Lung (tissue), 12 donors: Measurements from ENCODE around the gene LSMEM2. TPM values are rescaled to one million over a fixed set of nuclear protein-coding genes. Genes with fewer than 3 reads are reported as not detected.

Source experiments
- ATAC-seq: fragments of 200-7000 bp; cut with Tn5 transposase; one replicate; pipeline ENCODE4 v1.9.1; 2020; ENCODE audit warnings: moderate number of reproducible peaks; ENCODE audit not compliant: insufficient read depth, low FRiP score
- DNase-seq, 3 donors: peaks; one replicate each; pipeline ENCODE4 v3.0.0-alpha.2; 2013 to 2017
- H3K27ac ChIP-seq, 2 donors: one replicate each; pipeline ENCODE4 v1.5.1; 2013; ENCODE audit warnings: mild to moderate bottlenecking in 2 of 2, moderate library complexity in 2 of 2, control low read depth in 1 of 2, inconsistent platforms in 1 of 2, low read depth in 1 of 2, low read length in 1 of 2
- H3K27me3 ChIP-seq, 3 donors: one replicate each; pipeline ENCODE4 v1.5.1; 2013; ENCODE audit warnings: low read length in 2 of 3; ENCODE audit not compliant: control insufficient read depth in 3 of 3, insufficient read depth in 3 of 3
- H3K36me3 ChIP-seq, 4 donors: one replicate each; pipeline ENCODE4 v1.5.1; 2013; ENCODE audit warnings: low read length in 4 of 4, mild to moderate bottlenecking in 1 of 4, moderate library complexity in 1 of 4; ENCODE audit not compliant: control insufficient read depth in 4 of 4, insufficient read depth in 4 of 4
- H3K4me1 ChIP-seq, 5 donors: one replicate each; pipeline ENCODE4 v1.5.1; 2013; ENCODE audit warnings: low read length in 5 of 5, mild to moderate bottlenecking in 2 of 5, moderate library complexity in 1 of 5; ENCODE audit not compliant: control insufficient read depth in 5 of 5, insufficient read depth in 5 of 5
- H3K4me3 ChIP-seq: one replicate; pipeline ENCODE4 v1.5.1; 2013; ENCODE audit warnings: mild to moderate bottlenecking, control low read depth, moderate library complexity
- H3K9ac ChIP-seq, 2 donors: one replicate each; pipeline ENCODE4 v1.5.1; 2013; ENCODE audit warnings: low read length in 2 of 2, control low read depth in 1 of 2; ENCODE audit not compliant: insufficient read depth in 1 of 2
- H3K9me3 ChIP-seq, 4 donors: one replicate each; pipeline ENCODE4 v1.5.1; 2013; ENCODE audit warnings: low read length in 3 of 4, mild to moderate bottlenecking in 1 of 4, moderate library complexity in 1 of 4; ENCODE audit not compliant: control insufficient read depth in 4 of 4, insufficient read depth in 3 of 4
- WGBS, 2 donors: extraction: QIAGEN DNeasy Blood & Tissue Kit; methylation state at CpG; one replicate each; pipeline ENCODE4 v1.1.7; 2013; 5-methylcytosine and 5-hydroxymethylcytosine counted together
- polyA plus RNA-seq, 2 donors: library from polyadenylated mRNA; stranded (reverse); fragments of 200-250 nt; gene quantifications; one replicate each; pipeline ENCODE4 v1.2.1, GENCODE V29; 2013
- total RNA-seq, 2 donors: library from RNA; depleted of rRNA in 1 of 2; stranded (reverse); fragments of >200 nt in 1 of 2; gene quantifications; one replicate each; pipeline ENCODE4 v1.2.1, GENCODE V29; 2014 to 2021
- TF ChIP-seq, protein P1 (sequence below): IDR thresholded peaks from 2 replicates; pipeline ENCODE4 v1.5.1; 2012; ENCODE audit warnings: mild to moderate bottlenecking; ENCODE audit errors: control extremely low read depth, extremely low read depth
- donor health status: control.
- donor health status: control.
- donor health status: Bipolar disorder and iron deficiency.
- donor health status: healthy.
- donor health status: DM: yes; HTN: yes; CAD: no.

Gene LSMEM2
- total and polyA plus RNA-seq, 4 donors: 0.10 to 0.49 (median 0.12) TPM; not detected in 1

DNA sequence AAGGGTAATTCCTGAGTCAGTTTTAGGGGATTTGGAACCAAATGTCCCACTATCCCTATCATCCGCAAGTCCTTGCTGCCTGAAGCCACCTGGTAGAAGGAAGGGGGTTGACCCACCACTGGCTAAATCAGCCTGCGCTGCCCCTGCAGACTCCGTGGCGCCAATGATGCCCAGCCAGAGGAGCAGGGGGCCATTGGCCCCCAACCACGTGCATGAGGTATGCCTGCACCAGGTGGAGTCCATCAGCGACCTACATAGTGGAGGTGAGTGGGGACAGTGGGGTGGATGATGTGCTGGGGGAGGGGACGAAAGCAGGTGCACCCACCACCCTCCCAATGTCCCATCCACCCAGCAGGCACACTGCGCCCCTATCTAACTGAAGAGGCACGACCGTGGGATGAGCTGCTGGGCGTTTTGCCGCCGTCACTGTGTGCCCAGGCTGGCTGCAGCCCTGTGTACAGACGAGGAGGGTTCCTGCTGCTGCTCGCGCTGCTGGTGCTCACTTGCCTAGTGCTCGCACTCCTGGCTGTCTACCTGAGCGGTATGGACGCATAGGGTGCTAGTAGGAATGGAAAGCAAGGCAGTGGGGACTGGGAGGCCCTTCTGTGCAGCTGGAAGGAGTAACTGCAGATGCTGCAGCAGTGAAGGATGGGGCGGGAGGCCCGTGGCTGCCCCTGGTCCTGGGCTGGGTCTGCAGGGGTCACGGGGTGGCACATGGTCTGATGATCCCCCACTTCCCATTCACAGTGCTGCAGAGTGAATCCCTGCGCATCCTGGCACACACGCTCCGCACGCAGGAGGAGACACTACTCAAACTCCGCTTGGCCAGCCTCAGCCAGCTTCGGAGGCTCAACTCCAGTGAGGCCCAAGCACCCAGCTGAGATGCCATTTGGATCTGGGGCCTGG is 7.7 kb downstream of the LSMEM2 start:
- H3K4me3 ChIP-seq: no peak overlapping the region
- ATAC-seq (no peak), DNase-seq (no peak)
- H3K27me3 ChIP-seq: no peaks in the 10 kb centered on the region
- H3K27ac ChIP-seq: no peak overlapping the region
- H3K9ac ChIP-seq: no peak overlapping the region
- H3K4me1 ChIP-seq: peaks cover 0 to 8% (median 3%) of the 10 kb centered on the region in 5 donors
- H3K36me3 ChIP-seq: peaks cover 3 to 43% (median 12%) of the 10 kb centered on the region in 4 donors
- 90 to 92% methylated on average over 27 to 28 of the region's 28 CpGs for WGBS, 2 donors
- H3K9me3 ChIP-seq: no peaks in the 10 kb centered on the region
- TF ChIP-seq, protein P1, sequence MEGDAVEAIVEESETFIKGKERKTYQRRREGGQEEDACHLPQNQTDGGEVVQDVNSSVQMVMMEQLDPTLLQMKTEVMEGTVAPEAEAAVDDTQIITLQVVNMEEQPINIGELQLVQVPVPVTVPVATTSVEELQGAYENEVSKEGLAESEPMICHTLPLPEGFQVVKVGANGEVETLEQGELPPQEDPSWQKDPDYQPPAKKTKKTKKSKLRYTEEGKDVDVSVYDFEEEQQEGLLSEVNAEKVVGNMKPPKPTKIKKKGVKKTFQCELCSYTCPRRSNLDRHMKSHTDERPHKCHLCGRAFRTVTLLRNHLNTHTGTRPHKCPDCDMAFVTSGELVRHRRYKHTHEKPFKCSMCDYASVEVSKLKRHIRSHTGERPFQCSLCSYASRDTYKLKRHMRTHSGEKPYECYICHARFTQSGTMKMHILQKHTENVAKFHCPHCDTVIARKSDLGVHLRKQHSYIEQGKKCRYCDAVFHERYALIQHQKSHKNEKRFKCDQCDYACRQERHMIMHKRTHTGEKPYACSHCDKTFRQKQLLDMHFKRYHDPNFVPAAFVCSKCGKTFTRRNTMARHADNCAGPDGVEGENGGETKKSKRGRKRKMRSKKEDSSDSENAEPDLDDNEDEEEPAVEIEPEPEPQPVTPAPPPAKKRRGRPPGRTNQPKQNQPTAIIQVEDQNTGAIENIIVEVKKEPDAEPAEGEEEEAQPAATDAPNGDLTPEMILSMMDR: no peak

DNA sequence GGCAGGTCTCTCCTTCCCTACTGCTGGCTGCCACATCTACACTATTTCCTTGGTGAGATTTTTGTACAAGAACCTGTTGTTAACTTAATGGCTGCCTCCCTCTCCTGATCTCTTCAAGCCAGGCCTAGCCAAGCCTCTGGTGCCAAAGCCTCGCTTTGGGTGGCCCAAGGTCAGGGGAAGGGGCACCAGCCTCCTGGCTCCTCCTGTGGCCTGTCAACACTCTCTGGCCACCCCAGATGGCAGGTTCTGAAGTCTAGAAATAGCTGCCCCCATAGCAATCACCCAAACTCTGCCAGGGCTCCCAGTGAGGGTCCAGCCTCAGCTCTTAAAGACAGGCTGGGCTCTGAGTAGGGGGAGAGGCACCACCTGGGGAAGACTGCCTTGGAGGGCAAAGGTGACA is 8.4 kb downstream of the LSMEM2 start:
- Histone ChIP-seq H3K4me3 (no peak overlapping the region), H3K27me3 (no peaks in the 10 kb centered on the region), H3K36me3 (peaks cover 3 to 43% (median 12%) of the 10 kb centered on the region in 4 donors), H3K27ac (no peak overlapping the region), H3K9ac (no peak overlapping the region), H3K4me1 (peaks cover 0 to 9% (median 3%) of the 10 kb centered on the region in 5 donors), H3K9me3 (no peaks in the 10 kb centered on the region)
- WGBS, 2 donors: 56 to 100% methylated on average over 1 of the region's 1 CpG
- no peak for DNase-seq
- TF ChIP-seq, protein P1: no peak
- no peak for ATAC-seq

DNA sequence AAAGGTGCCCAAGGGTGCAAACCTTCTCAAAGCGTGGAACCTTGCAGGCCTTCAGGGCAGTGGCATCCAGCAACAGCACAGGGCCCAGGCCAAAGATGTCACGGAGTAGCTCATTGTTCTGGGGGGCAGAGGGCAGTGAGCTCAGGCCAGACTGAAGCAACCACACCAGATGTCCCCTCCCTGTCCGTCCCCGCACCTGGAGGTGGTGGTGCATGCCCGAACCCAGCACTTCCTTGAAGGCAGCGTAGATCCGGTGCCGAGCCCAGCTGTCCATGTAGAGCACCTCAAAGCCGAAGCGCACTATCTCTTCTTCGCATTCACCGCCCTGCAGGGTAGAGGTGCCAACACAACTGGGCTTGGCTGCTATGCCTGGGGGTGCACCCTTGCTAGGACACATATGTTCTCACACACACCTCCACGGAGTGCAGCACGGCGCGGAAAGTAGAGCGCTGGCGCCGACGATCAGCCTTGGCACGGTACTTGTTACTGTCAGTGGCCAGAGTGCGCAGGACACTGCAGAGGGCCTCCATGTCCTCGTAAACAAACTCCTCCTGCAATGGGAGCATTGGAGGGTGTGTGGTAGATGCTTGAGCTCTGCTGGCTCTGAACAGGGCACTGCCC is 9.6 kb downstream of the LSMEM2 start:
- Histone ChIP-seq H3K27me3 (no peaks in the 10 kb centered on the region), H3K9me3 (no peaks in the 10 kb centered on the region), H3K27ac (no peak overlapping the region), H3K36me3 (peaks cover 3 to 43% (median 12%) of the 10 kb centered on the region in 4 donors), H3K9ac (no peak overlapping the region), H3K4me3 (no peak overlapping the region), H3K4me1 (peaks cover 0 to 14% (median 3%) of the 10 kb centered on the region in 5 donors)
- WGBS, 2 donors: 93 to 98% methylated on average over 23 of the region's 23 CpGs
- TF ChIP-seq, protein P1: no peak
- DNase-seq: no peak
- ATAC-seq: no peak
